Midbrain (tissue), 1 donor: ENCODE data around the gene KLF3.
A peak's percentile ranks its signal among the peaks of the same experiment; 100 is the strongest.
"Not testable (repeated sequence)": the region's sequence is repeated elsewhere in the genome, so short reads cannot be mapped to it uniquely, and the experiment has no call there.

Experiments used
- DNase-seq: peaks from one replicate; lab custom pipeline; 2025; lab: John Stamatoyannopoulos, UW

The KLF3 gene

DNA sequence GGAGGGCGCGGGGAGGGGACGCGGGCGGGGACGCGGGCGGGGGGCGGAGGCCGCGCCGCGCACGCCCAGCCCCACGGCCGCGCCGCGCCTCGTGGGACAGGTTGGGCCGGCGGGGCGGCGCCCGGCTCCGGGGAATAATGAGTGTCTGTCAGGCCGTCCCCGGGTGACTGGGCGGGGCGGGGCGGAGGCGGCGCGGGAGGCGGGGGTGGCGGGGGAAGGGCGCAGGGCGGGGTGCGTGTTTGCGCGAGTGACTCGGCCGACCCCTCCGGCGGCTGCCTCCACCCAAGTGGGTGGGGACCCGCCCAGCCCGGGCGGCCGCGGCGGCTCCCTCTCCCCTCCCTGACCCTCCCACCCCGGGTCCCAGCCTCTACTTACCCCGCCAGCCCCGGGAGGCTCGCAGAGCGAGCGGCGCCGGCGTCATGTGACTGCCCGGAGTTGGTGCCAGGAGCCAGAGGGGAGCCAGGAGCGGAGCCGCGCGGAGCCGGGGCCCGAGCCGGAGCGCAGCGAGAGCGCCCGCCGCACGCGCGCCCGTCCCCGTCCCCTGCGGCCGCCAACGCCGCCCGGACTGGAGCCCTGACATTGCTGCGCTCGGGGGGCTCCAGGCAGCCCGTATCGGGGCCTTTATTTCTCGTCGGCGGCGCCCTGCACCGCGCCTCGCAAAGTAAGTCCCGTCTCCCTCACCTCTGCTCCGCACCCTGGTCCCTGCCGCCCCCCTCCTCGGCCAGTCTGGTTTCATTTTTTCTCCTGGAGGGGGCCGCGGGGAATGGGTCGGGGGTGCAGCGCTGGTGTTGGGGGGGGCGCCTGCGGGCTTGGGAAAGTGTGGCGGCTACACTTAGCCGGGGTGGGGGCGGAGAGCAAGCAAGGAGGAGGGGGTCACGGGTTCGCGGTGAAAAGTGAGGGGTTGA lies at the start of gene KLF3:
Gene KLF3, plus strand, starts transcription at position 399 of the 905 bp plus-strand sequence. CDS start 16,427 bp downstream, outside the sequence.
- peak; percentile 94 for DNase-seq

DNA sequence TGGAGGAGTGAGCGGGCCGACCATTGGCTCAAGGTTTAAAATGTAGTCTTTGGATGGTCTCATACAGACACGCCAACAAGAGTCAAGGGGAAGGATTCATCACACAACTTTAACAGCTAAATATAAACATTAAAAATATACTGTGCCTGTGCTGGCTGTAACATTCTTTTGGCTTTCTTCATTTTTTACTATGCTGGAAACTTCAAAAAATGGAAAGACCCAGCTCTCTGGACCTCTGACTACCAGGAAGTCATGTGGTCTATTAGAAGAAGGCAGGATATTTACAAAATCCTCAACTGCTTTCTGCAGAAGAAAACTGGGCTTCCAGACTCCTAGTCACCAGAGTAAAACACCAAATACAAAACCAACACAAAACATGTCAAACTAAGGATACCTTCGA lies 49.8 kb upstream of the KLF3 start:
- DNase-seq = no peak

DNA sequence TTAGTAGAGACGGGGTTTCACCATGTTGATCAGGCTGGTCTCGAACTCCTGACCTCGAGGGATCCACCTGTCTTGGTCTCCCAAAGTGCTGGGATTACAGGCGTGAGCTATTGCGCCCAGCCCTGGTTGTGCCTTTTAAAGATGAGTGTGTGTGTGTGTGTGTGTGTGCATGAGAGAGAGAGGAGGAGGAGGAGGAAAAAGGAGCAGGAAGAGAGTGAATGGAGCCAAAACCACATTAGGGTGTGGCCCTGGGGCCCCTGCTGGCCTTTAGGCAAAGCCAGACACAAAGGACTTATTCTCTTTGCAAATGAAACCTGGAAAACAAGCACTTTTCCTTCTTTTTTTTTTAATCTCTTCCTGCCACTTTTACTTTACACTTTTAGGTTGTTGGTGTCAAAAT lies 48.2 kb upstream of the KLF3 start:
- no peak for DNase-seq

DNA sequence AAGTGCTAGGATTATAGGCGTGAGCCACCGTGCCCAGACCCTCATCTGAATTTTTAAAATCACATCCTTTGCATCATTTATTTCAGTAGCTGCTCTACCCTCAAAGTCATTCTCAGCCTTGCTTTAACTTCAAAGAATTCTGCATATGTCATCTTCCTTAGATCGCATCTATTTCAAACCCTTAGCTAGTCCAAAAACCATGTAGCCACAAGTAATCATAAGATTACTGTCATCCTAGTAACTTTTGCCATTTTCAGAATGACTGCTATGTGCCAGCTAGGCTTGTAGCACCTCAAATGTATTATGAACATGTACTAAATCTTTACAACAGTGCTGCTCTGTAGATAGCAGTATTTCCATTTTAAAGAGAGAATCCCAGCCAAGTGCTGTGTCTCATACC lies 45.5 kb upstream of the KLF3 start:
- no peak for DNase-seq

DNA sequence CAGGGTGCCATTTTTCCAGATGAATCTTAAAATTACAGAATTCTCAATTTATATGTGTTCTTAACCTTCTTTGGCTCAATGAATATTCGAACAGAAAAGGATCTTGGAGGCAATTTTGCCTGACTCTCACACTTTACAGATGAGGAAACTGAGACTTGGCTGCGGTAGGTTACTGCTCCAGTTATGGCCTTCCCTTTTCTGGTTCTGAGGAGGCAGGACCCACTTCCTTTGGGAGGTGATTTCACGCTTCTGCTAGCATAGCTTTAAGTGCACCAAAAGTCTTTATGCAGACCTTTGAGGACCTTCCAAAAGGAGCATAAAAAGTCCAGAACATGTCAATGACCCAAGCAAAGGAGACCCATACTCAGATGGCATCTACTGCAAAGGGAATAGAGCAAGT lies 44.7 kb upstream of the KLF3 start:
- DNase-seq = no peak

DNA sequence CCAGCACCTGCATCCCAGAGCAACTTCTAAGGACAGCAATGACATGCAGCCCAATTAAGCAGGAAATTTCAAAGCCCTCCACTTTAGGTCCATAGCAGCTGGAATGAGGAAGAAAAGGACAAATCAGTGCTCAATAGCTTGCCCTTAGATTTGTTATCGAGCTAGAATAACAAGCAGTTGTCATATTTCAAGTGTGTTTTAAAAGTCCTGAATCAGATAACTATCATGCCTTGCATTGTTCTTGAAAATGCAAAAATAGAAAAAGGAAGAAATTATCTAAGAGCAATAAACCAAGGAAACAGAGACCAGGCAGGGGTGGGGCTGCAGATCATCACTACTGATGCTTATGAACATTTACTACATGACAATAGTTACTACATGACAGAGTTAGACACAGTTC lies 43.9 kb upstream of the KLF3 start:
- no peak for DNase-seq

DNA sequence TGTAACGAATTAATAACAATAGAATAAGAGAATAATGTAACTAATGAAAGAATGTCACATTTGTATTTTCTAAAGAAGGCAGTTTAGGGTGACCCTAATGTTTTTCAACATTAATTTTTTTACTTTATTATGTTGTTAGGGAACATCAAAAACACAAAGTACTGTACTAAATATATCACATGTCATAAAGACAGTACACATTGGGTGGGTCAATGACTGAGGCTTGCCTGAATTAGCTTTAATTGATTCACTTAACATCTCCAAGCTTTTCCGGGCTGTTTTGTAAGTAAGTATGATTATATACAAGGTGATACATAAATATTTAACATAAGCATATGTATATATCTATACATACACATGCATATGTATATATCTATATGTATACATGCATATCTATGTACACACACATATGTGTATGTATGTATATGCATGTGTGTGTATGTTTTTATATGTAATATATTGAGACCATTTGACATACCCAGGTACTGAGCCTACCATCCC lies 43.4 kb upstream of the KLF3 start:
- no peak for DNase-seq

DNA sequence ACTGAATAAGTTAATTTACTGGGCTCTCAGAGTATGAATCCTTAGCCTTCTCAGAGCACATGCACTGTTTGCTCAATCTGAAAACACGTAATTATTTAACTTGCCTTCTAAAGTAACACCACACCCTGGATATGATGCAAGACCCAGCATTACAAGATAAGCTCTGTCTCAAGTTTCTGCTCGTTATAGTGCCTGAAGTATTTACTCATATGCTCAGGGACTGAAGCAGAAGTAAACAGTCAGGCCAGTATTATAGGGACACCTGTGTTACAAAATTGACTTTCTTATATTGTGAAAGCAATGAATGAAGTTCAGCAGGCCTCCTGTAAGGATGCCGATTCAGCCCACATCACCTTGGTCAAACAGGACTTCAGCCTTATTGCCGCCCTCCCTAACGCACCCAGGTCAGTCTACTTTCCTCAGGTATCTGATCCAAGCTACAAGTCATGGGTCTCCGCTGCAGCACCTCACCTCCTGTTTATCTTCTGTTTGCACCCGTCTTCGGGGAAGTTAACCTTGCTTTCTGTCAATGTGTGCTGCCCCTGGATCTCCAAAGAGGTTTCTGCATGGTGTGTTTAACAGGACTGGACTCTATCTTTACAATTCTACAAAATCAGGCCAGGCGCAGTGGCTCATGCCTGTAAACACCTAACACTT lies 42.8 kb upstream of the KLF3 start:
- DNase-seq = no peak

DNA sequence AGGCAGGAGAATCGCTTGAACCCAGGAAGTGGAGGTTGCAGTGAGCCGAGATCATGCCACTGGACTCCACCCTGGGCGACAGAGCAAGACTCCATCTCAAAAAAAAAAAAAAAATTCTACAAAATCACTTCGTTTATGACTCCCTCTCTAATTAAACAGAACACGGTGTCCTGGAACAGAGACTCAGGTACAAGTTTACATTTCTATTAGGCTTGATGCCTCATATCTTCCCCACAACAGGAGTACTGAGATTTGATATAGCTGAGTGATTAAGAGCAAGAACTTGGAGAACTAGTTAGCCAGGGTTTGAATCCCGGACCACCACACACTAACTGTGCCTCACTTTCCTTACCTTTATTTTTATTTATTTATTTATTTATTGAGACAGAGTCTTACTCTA lies 42.2 kb upstream of the KLF3 start:
- no peak for DNase-seq

DNA sequence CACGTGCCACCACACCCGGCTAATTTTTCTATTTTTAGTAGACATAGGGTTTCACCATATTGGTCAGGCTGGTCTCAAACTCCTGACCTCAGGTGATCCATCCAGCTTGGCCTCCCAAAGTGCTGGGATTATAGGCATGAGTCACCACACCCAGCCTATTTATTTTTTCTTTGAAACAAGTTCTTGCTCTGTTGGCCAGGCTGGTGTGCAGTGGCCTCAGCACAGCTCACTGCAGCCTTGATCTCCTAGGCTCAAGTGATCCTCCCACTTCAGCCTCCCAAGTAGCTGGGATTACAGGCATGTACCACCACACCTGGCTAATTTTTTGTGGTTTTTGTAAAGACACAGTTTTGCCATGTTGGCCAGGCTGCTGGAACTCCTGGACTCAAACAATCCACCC lies 41.7 kb upstream of the KLF3 start:
- DNase-seq = not testable (repeated sequence)

DNA sequence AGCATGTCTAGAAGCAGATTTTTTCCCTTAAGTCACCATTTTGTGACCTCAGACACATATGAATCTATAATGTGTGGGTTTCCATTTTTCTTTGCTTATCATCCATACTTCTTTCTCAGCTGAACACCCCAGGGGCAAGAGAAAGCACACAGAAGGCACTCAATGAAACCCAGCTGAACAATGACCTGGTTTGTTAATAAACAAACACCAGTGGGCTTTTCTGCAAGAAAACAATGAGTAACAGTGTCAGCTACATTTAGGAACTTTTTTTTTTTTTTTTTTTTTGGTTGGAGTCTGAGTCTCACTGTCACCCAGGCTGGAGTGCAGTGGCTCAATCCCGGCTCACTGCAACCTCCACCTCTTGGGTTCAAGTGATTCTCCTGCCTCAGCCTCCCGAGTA lies 40.7 kb upstream of the KLF3 start:
- peak; percentile 31 for DNase-seq

DNA sequence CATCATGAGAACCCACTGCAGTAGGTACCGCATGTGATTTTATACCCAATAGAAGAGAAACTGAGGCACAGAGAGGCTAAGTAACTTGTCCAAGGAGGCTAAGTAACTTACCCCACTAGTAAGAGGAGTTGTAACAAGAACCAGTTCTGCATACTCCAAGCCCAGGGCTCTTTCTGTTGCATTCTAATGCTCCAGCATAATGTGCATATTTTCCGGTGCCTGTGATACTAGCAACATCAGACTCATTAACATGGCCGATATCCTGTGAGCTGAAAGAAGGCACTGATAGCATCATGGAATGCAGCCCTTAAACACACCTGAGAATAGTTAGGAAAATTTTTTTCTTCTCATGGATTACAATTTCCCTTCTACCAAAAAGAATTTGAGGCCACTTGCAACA lies 39.7 kb upstream of the KLF3 start:
- DNase-seq = no peak

DNA sequence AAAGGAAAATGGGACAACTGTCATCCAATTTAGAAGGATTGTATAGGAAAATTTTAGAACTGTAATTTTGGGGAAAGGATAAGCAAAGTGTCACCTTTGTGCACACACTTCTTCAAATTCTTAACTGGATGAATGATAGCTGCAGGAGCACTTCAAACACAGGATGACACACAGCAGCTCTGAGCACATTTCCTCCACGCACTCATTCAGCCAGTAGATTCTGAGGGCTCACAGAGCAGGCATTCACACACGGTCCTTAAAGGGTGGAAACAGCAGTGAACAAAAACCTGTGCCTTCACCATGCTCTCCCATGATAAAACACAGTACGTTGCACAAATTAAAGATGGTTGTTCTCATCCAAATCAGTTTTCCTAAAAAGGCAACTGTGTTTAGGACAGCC lies 38.5 kb upstream of the KLF3 start:
- DNase-seq = no peak

DNA sequence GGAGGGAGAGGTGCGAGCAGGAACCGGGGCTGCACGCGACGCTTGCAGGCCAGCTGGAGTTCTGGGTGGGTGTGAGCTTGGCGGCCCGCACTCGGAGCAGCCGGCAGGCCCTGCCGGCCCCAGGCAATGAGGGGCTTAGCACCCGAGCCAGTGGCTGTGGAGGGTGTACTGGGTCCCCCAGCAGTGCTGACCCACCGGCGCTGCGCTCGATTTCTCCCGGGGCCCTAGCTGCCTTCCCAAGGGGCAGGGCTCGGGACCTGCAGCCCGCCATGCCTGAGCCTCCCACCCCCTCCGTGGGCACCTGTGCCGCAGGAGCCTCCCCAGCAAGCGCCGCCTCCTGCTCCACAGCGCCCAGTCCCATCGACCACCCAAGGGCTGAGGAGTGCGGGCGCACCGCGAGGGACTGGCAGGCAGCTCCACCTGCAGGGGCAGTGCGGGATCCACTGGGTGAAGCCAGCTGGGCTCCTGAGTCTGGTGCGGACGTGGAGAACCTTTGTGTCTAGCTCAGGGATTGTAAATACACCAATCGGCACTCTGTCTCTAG lies 37.0 kb upstream of the KLF3 start:
- DNase-seq = not testable (repeated sequence)

DNA sequence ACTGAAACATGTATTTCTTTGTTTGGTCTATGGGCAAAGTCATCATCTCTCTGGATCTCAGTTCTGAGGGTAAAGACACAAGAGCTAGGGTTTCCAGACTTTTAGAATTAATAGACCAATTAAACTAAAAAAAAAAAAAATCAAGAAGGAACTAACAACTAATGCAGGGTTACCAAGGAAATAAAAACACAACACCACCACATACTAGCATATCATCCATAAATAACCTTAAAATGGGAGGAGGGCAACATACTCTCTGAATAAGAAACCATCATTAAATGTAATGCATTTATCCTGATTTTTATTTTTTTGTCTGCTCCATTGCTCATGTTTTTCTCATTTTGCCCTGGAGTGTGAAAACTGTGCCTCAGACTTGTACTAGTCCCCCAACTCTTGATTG lies 33.5 kb upstream of the KLF3 start:
- no peak for DNase-seq

DNA sequence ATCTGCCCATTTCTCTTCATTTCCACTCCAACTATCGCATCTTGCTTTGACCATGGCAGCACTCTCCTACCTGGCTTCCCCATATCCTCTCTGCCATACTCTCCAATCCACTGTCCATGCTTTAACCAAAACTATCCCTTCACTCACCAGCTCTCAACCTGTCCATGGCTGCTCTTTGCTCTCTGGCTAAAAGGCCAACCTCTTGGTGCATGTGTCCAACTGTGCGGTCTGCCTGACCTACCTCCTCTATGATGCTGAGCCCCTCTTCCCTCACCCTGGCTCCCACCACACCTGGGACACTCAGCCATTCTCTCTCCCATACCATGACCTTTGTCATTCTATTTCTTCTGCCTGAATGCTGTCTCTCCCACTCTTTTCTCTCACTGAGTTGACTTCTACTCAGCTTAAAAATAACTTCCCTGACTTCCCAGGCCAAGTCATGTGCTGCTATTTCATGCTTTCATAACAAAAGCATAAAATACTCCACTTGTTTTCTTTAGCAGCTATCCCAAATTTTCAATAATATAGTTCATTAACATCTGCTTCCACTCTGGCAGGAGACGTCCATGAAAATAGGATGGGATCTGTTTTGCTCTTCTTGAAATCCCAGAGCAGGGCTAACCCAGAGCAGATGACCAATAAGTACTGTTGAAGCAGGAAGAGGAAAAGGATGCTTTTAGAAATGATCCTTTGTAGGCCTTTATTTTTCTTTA lies 29.8 kb upstream of the KLF3 start:
- no peak for DNase-seq

DNA sequence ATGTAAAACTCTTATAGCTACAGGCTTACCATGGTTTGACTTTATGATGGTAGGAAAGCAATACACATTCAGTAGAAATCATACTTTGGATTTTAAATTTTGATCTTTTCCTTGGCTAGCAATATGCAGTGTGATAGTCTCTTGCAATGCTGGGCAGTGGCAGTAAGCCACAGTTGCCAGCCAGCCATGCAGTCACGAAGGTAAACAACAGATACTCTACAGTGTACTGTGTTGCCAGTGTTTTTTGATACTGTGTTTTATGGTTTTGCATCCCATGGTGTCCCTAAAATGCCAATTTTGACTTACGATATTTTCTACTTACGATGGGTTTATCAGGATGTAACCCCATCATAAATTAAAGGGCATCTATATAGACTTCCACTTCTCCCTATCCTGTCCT lies 24.8 kb upstream of the KLF3 start:
- DNase-seq = no peak

DNA sequence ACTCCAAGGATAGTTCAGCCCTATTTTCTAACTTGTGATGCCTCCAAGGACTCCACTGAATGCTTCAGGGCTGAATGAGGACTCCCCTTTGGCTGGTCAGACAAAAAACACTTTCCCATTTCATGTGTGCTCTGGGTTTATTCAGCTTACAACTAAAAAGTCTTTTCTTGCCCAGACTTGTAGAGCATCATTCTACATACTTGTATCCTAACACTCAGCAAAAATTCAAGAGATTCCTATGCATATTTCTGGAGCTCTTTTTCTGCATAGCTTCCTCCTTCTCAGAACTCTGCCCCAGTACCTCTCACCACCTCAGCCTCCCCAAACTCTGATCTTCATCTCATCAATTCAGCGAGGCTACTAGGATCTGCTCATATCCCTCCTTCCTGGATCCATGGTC lies 22.2 kb upstream of the KLF3 start:
- no peak for DNase-seq

DNA sequence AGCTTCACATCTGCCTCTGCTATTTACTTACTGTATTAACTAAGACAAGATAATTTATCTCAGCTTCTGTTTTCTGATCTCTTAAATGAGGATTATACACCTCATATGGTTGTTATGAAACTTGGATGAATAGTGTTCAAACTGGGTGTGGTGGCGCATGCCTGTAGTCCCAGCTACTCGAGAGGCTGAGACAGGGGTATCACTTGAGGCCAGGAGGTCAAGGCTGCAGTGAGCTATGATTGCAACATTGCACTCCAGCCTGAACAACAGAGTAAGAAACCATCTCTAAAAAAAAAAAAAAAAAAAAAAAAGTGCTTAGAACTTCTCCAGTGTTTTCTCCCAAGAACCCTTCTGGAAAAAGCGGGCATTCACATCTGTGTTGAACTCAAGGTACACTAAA lies 19.8 kb upstream of the KLF3 start:
- no peak for DNase-seq

DNA sequence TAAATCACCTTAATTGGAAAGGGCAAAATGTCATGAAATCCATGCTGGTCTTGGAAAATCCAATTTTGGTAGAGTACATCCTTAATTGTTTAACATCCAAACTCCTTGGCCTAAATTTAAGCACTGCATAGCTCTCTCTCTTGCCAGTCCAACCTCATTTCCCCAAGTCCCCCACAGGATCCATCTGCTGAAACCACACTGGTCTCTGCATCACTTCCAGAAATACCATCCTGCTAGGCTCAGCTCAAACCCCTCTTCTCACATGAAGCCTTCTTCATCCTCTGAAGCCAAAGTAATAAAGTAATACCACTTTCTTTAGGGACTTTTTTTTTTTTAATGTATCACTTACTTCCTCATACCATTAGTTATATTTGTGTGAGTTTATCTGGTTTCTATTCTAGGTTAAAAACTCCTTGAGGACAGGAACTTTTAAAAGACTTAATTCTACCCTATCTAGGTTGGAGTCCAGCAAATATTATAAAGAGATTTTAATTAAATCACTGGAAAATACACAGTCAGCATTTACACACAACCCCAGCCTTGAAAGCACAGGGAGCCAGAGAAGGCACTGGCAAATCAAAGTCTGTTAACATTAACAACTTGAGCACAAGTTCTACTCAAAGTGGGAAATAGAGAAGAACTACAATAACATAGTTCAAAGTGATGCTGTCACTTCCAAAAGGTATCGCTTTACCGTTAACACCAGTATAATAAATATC lies 16.7 kb upstream of the KLF3 start:
- DNase-seq = no peak

DNA sequence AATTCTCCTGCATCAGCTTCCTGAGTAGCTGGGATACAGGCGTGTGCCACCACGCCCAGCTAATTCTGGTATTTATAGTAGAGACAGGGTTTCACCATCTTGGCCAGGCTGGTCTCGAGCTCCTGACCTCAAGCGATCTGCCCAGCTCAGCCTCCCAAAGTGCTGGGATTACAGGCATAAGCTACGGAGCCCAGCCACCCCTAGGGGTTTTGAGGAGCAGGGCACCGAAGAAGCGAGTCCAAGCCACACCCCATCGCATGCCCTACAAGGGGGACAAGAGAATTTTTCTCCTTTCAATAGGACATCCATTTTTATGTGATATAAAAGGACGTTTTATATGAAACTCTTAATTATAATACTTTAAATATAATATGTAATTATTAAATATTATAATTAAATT lies 13.9 kb upstream of the KLF3 start:
- DNase-seq = no peak

DNA sequence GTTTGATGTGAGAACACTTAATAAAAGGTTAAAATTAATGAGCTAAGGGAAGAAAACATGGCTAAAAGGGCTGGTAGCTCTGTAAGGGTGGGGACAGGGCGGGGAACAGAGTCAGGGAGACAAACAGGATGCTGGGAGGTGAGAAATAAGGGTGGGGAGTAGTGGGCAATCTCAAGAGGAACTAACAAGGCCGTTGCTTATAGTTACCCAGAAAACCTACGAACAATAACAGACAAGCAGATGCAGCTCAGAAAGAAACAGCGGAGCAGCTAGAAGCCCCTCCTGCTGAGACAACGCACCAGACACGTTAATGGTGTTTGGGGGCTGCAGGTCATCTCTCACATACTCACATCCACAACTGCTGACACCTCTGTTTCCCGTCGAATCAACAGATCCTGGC lies 9.7 kb upstream of the KLF3 start:
- DNase-seq = no peak
